SK-N-SH treated with all-trans-retinoic acid at 6 μM for 48 hours (cell line): ENCODE measurements around the gene COL1A2.
A peak's percentile ranks its signal among the peaks of the same experiment; 100 is the strongest.

Experiments
- ARNTL ChIP-seq: fragments of 450-650 bp; formaldehyde crosslinking; IDR thresholded peaks from 2 replicates; pipeline ENCODE4 v1.5.0; 2020; ENCODE audit warnings: low read depth, mild to moderate bottlenecking, moderate library complexity, borderline replicate concordance
- CSDC2 ChIP-seq: fragments of 250-450 bp; sonication (Bioruptor Pico); IDR thresholded peaks from 2 replicates; pipeline ENCODE4 v1.5.0; 2020; ENCODE audit warnings: mild to moderate bottlenecking, moderate library complexity
- ESRRG ChIP-seq: fragments of 250-450 bp; sonication (Bioruptor Pico); IDR thresholded peaks from 2 replicates; pipeline ENCODE4 v1.6.1; 2021; ENCODE audit warnings: mild to moderate bottlenecking
- GLIS3 ChIP-seq: fragments of 250-450 bp; sonication (Bioruptor Pico); IDR thresholded peaks from 2 replicates; pipeline ENCODE4 v1.5.0; 2020; ENCODE audit warnings: mild to moderate bottlenecking, moderate library complexity
- ISL1 ChIP-seq: fragments of 250-450 bp; sonication (Bioruptor Pico); IDR thresholded peaks from 2 replicates; pipeline ENCODE4 v2.1.2; 2022; ENCODE audit warnings: mild to moderate bottlenecking, moderate library complexity
- PATZ1 ChIP-seq: fragments of 250-450 bp; sonication (Bioruptor Pico); IDR thresholded peaks from 2 replicates; pipeline ENCODE4 v1.8.0; 2020; ENCODE audit warnings: mild to moderate bottlenecking, moderate library complexity, borderline replicate concordance
- RARB ChIP-seq: fragments of 250-450 bp; sonication (Bioruptor Pico); IDR thresholded peaks from 2 replicates; pipeline ENCODE4 v1.8.0; 2021; ENCODE audit warnings: mild to moderate bottlenecking, moderate library complexity
- TCF4 ChIP-seq: fragments of 250-450 bp; sonication (Bioruptor Pico); IDR thresholded peaks from 2 replicates; pipeline ENCODE4 v1.8.0; 2021; ENCODE audit warnings: mild to moderate bottlenecking, moderate library complexity, borderline replicate concordance
- TOX ChIP-seq: fragments of 250-450 bp; sonication (Bioruptor Pico); IDR thresholded peaks from 2 replicates; pipeline ENCODE4 v1.8.0; 2021; ENCODE audit warnings: mild to moderate bottlenecking, moderate library complexity, borderline replicate concordance
- ZC3H10 ChIP-seq: fragments of 250-450 bp; sonication (Bioruptor Pico); IDR thresholded peaks from 2 replicates; pipeline ENCODE4 v1.5.1; 2021; ENCODE audit warnings: mild to moderate bottlenecking, moderate library complexity
- ZFP3 ChIP-seq: fragments of 250-450 bp; sonication (Bioruptor Pico); IDR thresholded peaks from 2 replicates; pipeline ENCODE4 v1.5.0; 2020; ENCODE audit warnings: mild to moderate bottlenecking, moderate library complexity
- ZFP30 ChIP-seq: fragments of 450-650 bp; formaldehyde crosslinking; IDR thresholded peaks from 2 replicates; pipeline ENCODE4 v1.5.0; 2022; ENCODE audit warnings: mild to moderate bottlenecking, moderate library complexity
- ZNF70 ChIP-seq: fragments of 450-650 bp; formaldehyde crosslinking; IDR thresholded peaks from 2 replicates; pipeline ENCODE4 v1.5.0; 2020; ENCODE audit warnings: mild to moderate bottlenecking, moderate library complexity

GRCh38 chr7:94414481-94414880 is 19.8 kb downstream of the COL1A2 start:
- no peak for TF ChIP-seq ZFP3
- no peak for TF ChIP-seq ARNTL (CRISPR knock-in tag)
- TF ChIP-seq TOX (CRISPR knock-in tag): peak; percentile 60; the same call in 1 of the 2 replicates
- TF ChIP-seq PATZ1 (CRISPR knock-in tag): peak; percentile 61; the same call in 1 of the 2 replicates
- peak; percentile 94 for TF ChIP-seq ISL1 (CRISPR knock-in tag)
- TF ChIP-seq GLIS3 (CRISPR knock-in tag): no peak
- TF ChIP-seq ZC3H10: peak; percentile 65; the same call in 1 of the 2 replicates
- TF ChIP-seq ZNF70: no peak
- TF ChIP-seq RARB (CRISPR knock-in tag): no peak
- TF ChIP-seq ESRRG (CRISPR knock-in tag): peak; percentile 53; the same call in 1 of the 2 replicates
- TF ChIP-seq ZFP30 (CRISPR knock-in tag): no peak
- TF ChIP-seq CSDC2 (CRISPR knock-in tag): no peak
- TF ChIP-seq TCF4 (CRISPR knock-in tag): no peak
